ENCODE measurements around the gene PREB. TPM values are rescaled to one million over a fixed set of nuclear protein-coding genes. Genes with fewer than 3 reads are reported as not detected.
A peak's percentile ranks its signal among the peaks of the same experiment; 100 is the strongest.

The PREB gene, protein sequence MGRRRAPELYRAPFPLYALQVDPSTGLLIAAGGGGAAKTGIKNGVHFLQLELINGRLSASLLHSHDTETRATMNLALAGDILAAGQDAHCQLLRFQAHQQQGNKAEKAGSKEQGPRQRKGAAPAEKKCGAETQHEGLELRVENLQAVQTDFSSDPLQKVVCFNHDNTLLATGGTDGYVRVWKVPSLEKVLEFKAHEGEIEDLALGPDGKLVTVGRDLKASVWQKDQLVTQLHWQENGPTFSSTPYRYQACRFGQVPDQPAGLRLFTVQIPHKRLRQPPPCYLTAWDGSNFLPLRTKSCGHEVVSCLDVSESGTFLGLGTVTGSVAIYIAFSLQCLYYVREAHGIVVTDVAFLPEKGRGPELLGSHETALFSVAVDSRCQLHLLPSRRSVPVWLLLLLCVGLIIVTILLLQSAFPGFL
- 52.5 and 56.3 TPM in 2 replicates for total RNA-seq
- long read RNA-seq, transcript PREB-201 (9 exons, 2,166 nt): major isoform, 7 of 13 reads
- long read RNA-seq, partial matches to known transcripts: 4 of 13 reads
- long read RNA-seq, other reads (novel, unspliced or antisense): 1 of 13 reads

DNA sequence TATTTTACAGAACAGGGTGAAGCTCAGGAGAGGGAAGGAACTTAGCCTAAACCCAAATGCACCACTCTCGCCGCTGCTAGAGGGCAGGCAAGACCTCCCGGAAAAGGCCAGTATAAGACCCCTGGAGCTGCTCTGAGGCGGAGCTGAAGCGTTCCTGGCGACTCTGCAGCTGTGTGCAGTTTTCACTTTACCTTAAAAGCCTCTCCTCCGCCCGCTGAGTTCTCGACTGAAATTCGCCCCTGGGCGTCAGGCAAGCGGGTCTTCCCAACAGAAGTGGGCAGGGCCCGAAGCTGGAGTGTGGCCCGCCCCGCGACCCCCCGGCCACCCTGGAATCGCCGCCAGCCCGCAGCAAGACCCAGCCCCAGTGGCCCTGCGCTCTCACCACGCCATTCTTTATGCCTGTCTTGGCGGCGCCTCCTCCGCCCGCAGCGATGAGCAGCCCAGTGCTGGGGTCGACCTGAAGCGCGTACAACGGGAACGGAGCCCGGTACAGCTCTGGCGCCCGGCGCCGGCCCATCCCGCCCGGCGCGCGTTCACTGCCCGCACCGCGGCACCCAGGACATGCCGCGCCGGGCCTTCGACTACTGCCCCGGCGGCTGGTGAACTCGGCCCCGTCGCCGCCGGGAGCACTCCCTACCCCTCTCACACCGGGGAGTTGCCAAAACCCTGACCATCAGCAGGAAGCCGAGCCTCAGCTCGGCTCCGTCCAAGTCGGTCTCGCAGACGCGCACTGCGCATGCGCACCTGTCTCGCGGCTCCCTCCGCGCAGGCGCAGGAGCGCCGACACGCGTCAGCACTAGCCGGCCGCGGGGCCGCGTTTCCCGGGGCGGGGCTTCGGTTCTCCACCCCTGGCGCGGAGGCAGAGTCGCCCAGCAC is at the start of gene PREB:
Gene PREB (minus strand): TSS at position 732 of the 876 bp plus-strand sequence. CDS start 215 bp downstream, at position 517.
- Mint-ChIP-seq H3K27ac (ENCODE audit: unreplicated experiment) (peak within 1 kb of the TSS; percentile 98), H3K36me3 (ENCODE audit: low read depth) (peaks cover 2% of the 10 kb centered on the region), H3K9me3 (no peaks in the 10 kb centered on the region), H3K4me1 (peaks cover 12% of the 10 kb centered on the region), H3K27me3 (ENCODE audit: low read depth) (no peaks in the 10 kb centered on the region), H3K4me3 (peak within 1 kb of the TSS; percentile 94)
- DNase-seq (ENCODE audit: low read depth, low spot score): peak; percentile 99
- TF ChIP-seq, protein P1, sequence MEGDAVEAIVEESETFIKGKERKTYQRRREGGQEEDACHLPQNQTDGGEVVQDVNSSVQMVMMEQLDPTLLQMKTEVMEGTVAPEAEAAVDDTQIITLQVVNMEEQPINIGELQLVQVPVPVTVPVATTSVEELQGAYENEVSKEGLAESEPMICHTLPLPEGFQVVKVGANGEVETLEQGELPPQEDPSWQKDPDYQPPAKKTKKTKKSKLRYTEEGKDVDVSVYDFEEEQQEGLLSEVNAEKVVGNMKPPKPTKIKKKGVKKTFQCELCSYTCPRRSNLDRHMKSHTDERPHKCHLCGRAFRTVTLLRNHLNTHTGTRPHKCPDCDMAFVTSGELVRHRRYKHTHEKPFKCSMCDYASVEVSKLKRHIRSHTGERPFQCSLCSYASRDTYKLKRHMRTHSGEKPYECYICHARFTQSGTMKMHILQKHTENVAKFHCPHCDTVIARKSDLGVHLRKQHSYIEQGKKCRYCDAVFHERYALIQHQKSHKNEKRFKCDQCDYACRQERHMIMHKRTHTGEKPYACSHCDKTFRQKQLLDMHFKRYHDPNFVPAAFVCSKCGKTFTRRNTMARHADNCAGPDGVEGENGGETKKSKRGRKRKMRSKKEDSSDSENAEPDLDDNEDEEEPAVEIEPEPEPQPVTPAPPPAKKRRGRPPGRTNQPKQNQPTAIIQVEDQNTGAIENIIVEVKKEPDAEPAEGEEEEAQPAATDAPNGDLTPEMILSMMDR (conservative IDR thresholded peaks at IDR 0.05): peak; percentile 32

DNA sequence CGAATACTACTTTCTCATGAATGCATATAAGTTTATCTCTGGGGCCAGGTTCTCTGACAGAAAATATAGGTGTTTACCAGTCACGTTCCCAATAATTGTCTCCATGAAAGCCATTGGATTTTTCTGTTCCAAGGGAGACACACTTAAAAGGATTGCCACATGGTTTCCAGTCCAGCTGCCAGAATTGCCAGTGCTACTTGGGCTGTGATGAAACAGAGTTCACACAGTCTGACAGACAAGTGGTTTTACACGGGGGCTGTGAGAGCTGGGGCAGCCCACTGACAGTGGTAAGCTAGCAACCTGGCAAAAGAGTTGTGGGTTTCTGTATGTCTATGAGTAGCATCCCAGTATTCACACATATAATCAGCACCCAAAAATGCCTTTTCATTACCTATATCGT is 49.7 kb upstream of the PREB start:
- Mint-ChIP-seq H3K36me3 (ENCODE audit: low read depth) (no peaks in the 10 kb centered on the region), H3K4me1 (no peaks in the 10 kb centered on the region), H3K27ac (ENCODE audit: unreplicated experiment) (no peak overlapping the region), H3K27me3 (ENCODE audit: low read depth) (peaks cover 19% of the 10 kb centered on the region), H3K9me3 (no peaks in the 10 kb centered on the region), H3K4me3 (no peak overlapping the region)
- TF ChIP-seq, protein P1 (conservative IDR thresholded peaks at IDR 0.05): no peak
- no peak for DNase-seq (ENCODE audit: low read depth, low spot score)

DNA sequence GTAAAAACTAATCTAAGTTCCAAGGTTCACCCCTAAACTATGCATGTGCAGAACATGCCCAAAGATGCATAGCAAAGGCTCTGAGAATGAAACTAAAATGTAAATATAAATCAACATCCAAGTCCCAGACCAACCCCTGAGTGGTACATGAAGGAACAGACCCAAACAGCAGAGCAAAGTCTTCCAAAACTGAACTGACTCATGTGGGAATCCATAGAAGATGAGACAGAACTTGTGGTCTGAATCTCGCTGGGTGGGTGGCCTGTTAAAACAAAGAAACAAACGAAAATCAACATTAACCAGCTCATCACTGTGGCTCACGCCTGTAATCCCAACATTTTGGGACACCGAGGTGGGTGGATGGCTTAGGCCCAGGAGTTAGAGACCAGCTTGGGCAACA is 47.9 kb upstream of the PREB start:
- no peaks in the 10 kb centered on the region for H3K36me3 Mint-ChIP-seq (ENCODE audit: low read depth)
- no peak overlapping the region for H3K27ac Mint-ChIP-seq (ENCODE audit: unreplicated experiment)
- H3K4me3 Mint-ChIP-seq: no peak overlapping the region
- no peaks in the 10 kb centered on the region for H3K9me3 Mint-ChIP-seq
- no peaks in the 10 kb centered on the region for H3K4me1 Mint-ChIP-seq
- no peak for DNase-seq (ENCODE audit: low read depth, low spot score)
- H3K27me3 Mint-ChIP-seq (ENCODE audit: low read depth): peaks cover 24% of the 10 kb centered on the region
- TF ChIP-seq, protein P1 (conservative IDR thresholded peaks at IDR 0.05): no peak

DNA sequence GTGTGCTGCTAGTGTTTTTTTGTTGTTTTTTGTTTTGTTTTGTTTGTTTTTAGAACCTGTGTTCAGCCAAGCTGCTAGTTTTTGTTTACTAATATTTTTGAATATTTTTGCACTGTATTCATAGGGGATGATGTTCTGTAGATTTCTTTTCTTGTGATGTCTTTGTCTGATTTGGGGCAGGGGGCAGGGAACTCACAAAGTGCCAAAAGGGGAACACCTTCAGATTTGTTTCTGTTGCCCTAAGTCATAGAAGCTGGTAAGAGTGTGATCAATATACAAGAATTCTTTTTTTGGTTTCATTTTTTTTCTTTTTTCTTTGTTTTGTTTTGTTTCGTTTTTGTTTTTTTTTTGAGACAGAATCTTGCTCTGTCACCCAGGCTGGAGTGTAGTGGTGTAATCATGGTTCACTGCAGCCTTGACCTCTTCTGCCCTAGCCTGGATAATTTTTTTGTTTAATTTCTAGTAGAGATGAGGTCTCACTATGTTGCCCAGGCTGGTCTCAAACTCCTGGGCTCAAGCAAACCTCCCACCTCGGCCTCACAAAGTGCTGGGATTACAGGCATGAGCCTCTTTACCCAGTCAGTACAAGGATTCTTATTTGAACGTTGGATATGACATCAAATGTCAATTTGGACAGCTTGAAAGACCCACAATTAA is 45.0 kb upstream of the PREB start:
- DNase-seq (ENCODE audit: low read depth, low spot score): no peak
- no peaks in the 10 kb centered on the region for H3K36me3 Mint-ChIP-seq (ENCODE audit: low read depth)
- H3K27me3 Mint-ChIP-seq (ENCODE audit: low read depth): peaks cover 25% of the 10 kb centered on the region
- H3K4me3 Mint-ChIP-seq: no peak overlapping the region
- no peaks in the 10 kb centered on the region for H3K9me3 Mint-ChIP-seq
- H3K27ac Mint-ChIP-seq (ENCODE audit: unreplicated experiment): no peak overlapping the region
- H3K4me1 Mint-ChIP-seq: no peaks in the 10 kb centered on the region
- TF ChIP-seq, protein P1 (conservative IDR thresholded peaks at IDR 0.05): no peak

DNA sequence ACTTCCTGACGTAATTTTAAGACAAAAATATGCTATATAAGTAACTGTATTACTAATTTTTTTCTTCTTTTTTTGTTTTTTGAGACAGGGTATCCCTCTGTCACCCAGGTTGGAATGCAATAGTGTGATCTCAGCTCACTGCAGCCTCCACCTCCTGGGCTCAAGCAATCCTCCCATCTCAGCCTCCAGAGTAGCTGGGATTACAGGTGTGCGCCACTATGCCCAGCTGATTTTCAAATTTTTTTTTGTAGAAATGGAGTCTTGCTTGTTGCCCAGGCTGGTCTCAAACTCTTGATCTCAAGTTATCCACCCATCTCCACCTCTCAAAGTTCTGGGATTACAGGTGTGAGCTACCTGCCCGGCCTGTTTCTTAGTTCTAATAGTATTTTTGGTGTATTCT is 44.0 kb upstream of the PREB start:
- no peaks in the 10 kb centered on the region for H3K4me1 Mint-ChIP-seq
- no peak overlapping the region for H3K27ac Mint-ChIP-seq (ENCODE audit: unreplicated experiment)
- no peak for DNase-seq (ENCODE audit: low read depth, low spot score)
- no peak overlapping the region for H3K4me3 Mint-ChIP-seq
- no peaks in the 10 kb centered on the region for H3K9me3 Mint-ChIP-seq
- TF ChIP-seq, protein P1 (conservative IDR thresholded peaks at IDR 0.05): no peak
- no peaks in the 10 kb centered on the region for H3K36me3 Mint-ChIP-seq (ENCODE audit: low read depth)
- H3K27me3 Mint-ChIP-seq (ENCODE audit: low read depth): peaks cover 22% of the 10 kb centered on the region

Data from neural crest cell (in vitro differentiated cells).